ENCODE results near the gene ATP1A3.

ATP1A3 gene

GRCh38 chr19:41967054-41967783 is 26.8 kb downstream of the ATP1A3 start:
- no peak for TF ChIP-seq CTCF (conservative IDR thresholded peaks at IDR 0.05; ENCODE audit: low read depth, low read length)
- no peak overlapping the region for H3K4me3 ChIP-seq (ENCODE audit: low read length)
- DNase-seq (ENCODE audit: low read depth) = no peak

GRCh38 chr19:41965106-41965505 is 28.9 kb downstream of the ATP1A3 start:
- H3K4me3 ChIP-seq (ENCODE audit: low read length) = no peak overlapping the region
- DNase-seq (ENCODE audit: low read depth) = no peak
- TF ChIP-seq CTCF (conservative IDR thresholded peaks at IDR 0.05; ENCODE audit: low read depth, low read length) = no peak

- no peak overlapping the region for H3K4me3 ChIP-seq (ENCODE audit: low read length)
- DNase-seq (ENCODE audit: low read depth) = no peak
- TF ChIP-seq CTCF (conservative IDR thresholded peaks at IDR 0.05; ENCODE audit: low read depth, low read length) = no peak
Measured at GRCh38 chr19:41960973-41961372, 33.1 kb downstream of the ATP1A3 start.

- peak; percentile 64 for DNase-seq (ENCODE audit: low read depth)
- TF ChIP-seq CTCF (conservative IDR thresholded peaks at IDR 0.05; ENCODE audit: low read depth, low read length) = peak; percentile 29
- peak within 1 kb of the TSS; percentile 85 for H3K4me3 ChIP-seq (ENCODE audit: low read length)
Measured at GRCh38 chr19:41959056-41960053, 34.7 kb downstream of the ATP1A3 start, which contains the start of gene RABAC1. Gene RABAC1, minus strand, starts transcription at chr19:41959321. Its CDS starts 29 bp downstream, at chr19:41959292.

GRCh38 chr19:41958367-41959055 is 35.5 kb downstream of the ATP1A3 start:
- H3K4me3 ChIP-seq (ENCODE audit: low read length) = peak overlapping the region; percentile 85

More at GRCh38 chr19:41958367-41959055, 35.5 kb downstream of the ATP1A3 start:
- DNase-seq (ENCODE audit: low read depth) = no peak
- no peak for TF ChIP-seq CTCF (conservative IDR thresholded peaks at IDR 0.05; ENCODE audit: low read depth, low read length)
